Ramos (cell line): ENCODE measurements around the gene ZNF488.

Experiments used
- in situ Hi-C: fragments of 300-500 bp; cut with MboI; formaldehyde crosslinking; loops from one replicate; pipeline ENCODE4 v1.14.3; 2022; ENCODE audit warnings: low sequenced_read_pairs; ENCODE audit not compliant: unreplicated experiment

ZNF488 gene

GRCh38 chr10:47410271-47410670 lies 26.2 kb upstream of the ZNF488 start:
- in situ Hi-C loops: no loop called here

GRCh38 chr10:47409866-47410256 lies 25.8 kb upstream of the ZNF488 start:
- in situ Hi-C loops: no loop called here

GRCh38 chr10:47409171-47409865 lies 25.2 kb upstream of the ZNF488 start:
- in situ Hi-C loops: no loop called here

GRCh38 chr10:47408606-47409005 lies 24.5 kb upstream of the ZNF488 start:
- in situ Hi-C loops: no loop called here

- in situ Hi-C loops: no loop called here
These were observed 23.0 kb upstream of the ZNF488 start for GRCh38 chr10:47406870-47407691.

- in situ Hi-C loops: no loop called here
These were observed 22.4 kb upstream of the ZNF488 start for GRCh38 chr10:47406548-47406869.

- in situ Hi-C loops: no loop called here
These were observed 21.9 kb upstream of the ZNF488 start for GRCh38 chr10:47405857-47406547.

- in situ Hi-C loops: no loop called here
These were observed 20.8 kb upstream of the ZNF488 start for GRCh38 chr10:47404937-47405336.

- in situ Hi-C loops: no loop called here
These were observed 20.4 kb upstream of the ZNF488 start for GRCh38 chr10:47404446-47404845.

GRCh38 chr10:47403446-47404318 lies 19.6 kb upstream of the ZNF488 start:
- in situ Hi-C loops: no loop called here

GRCh38 chr10:47402641-47403301 lies 18.7 kb upstream of the ZNF488 start:
- in situ Hi-C loops: no loop called here

GRCh38 chr10:47401874-47402640 lies 18.0 kb upstream of the ZNF488 start:
- in situ Hi-C loops: no loop called here

GRCh38 chr10:47401210-47401609 lies 17.1 kb upstream of the ZNF488 start:
- in situ Hi-C loops: no loop called here

- in situ Hi-C loops: no loop called here
These were observed 16.7 kb upstream of the ZNF488 start for GRCh38 chr10:47400786-47401185.

GRCh38 chr10:47400251-47400650 lies 16.2 kb upstream of the ZNF488 start:
- in situ Hi-C loops: no loop called here

GRCh38 chr10:47397256-47397655 lies 13.2 kb upstream of the ZNF488 start:
- in situ Hi-C loops: no loop called here

GRCh38 chr10:47396311-47396717 lies 12.2 kb upstream of the ZNF488 start:
- in situ Hi-C loops: no loop called here

- in situ Hi-C loops: no loop called here
These were observed 5.5 kb upstream of the ZNF488 start for GRCh38 chr10:47389619-47390018.

GRCh38 chr10:47388879-47389278 lies 4.8 kb upstream of the ZNF488 start:
- in situ Hi-C loops: no loop called here
